Breast epithelium (tissue), 4 donors: Measurements from ENCODE around the gene RUBCN. TPM values are rescaled to one million over a fixed set of nuclear protein-coding genes. Genes with fewer than 3 reads are reported as not detected.

ENCODE experiments used
- DNase-seq, 2 donors: peaks; one replicate each; pipeline ENCODE4 v3.0.0-alpha.2; 2019; ENCODE audit warnings: low spot score in 2 of 2
- H3K27ac ChIP-seq, 2 donors: fragments of 200-600 bp; sonication (generic) in 1 of 2; one replicate each; pipeline ENCODE4 v1.5.1; 2016 to 2019; ENCODE audit warnings: mild to moderate bottlenecking in 1 of 2
- H3K27me3 ChIP-seq, 2 donors: fragments of 200-600 bp; sonication (generic) in 1 of 2; one replicate each; pipeline versions ENCODE4 v1.5.1 to v1.6.0; 2017 to 2019; ENCODE audit warnings: control low read depth in 1 of 2, mild to moderate bottlenecking in 1 of 2
- H3K36me3 ChIP-seq: fragments of 200-600 bp; one replicate; pipeline ENCODE4 v1.5.1; 2019
- H3K4me1 ChIP-seq, 2 donors: fragments of 200-600 bp; sonication (generic); one replicate each; pipeline ENCODE4 v1.5.1; 2016 to 2019; ENCODE audit warnings: control low read depth in 1 of 2
- H3K4me3 ChIP-seq, 3 donors: fragments of 200-600 bp; sonication (generic); 1 replicate in 2 of 3; 2 replicates in 1 of 3; pipeline ENCODE4 v1.5.1; 2016 to 2019; ENCODE audit warnings: mild to moderate bottlenecking in 3 of 3, moderate library complexity in 2 of 3
- H3K9me3 ChIP-seq, 2 donors: fragments of 200-600 bp; sonication (generic) in 1 of 2; one replicate each; pipeline ENCODE4 v1.5.1; 2016 to 2019; ENCODE audit warnings: control low read depth in 1 of 2
- CTCF ChIP-seq, 3 donors: fragments of 450-650 bp; IDR thresholded peaks; one replicate each; pipeline ENCODE4 v1.5.1; 2016 to 2017; ENCODE audit warnings: antibody characterized with exemption in 3 of 3, mild to moderate bottlenecking in 3 of 3, moderate library complexity in 3 of 3
- POLR2A ChIP-seq: fragments of 450-650 bp; IDR thresholded peaks from one replicate; pipeline ENCODE4 v1.6.1; 2016; ENCODE audit warnings: antibody characterized with exemption, mild to moderate bottlenecking, moderate library complexity
- POLR2AphosphoS5 ChIP-seq, 3 donors: sonication (generic); formaldehyde crosslinking; IDR thresholded peaks; one replicate each; pipeline ENCODE4 v1.6.1; 2017; ENCODE audit warnings: antibody characterized with exemption in 3 of 3
- intact Hi-C: fragments of 100-400 bp; cut with DNase I; formaldehyde crosslinking; loops from one replicate; pipeline ENCODE4 v1.15.1; 2023; ENCODE audit warnings: low total_unique reads
- total RNA-seq, 3 donors: library from RNA; depleted of rRNA; stranded (reverse); fragments of >200 nt; gene quantifications; one replicate each; pipeline ENCODE4 v1.1.0, GENCODE V29; 2016

Gene RUBCN
- total RNA-seq, 3 donors from 2014 or later = 26.3 to 36.4 (median 35.7) TPM

- Histone ChIP-seq H3K36me3 (no peaks in the 10 kb centered on the region), H3K27me3 (no peaks in the 10 kb centered on the region), H3K4me1 (no peaks in the 10 kb centered on the region), H3K9me3 (no peaks in the 10 kb centered on the region), H3K27ac (no peak overlapping the region), H3K4me3 (no peak overlapping the region)
- intact Hi-C loops = no loop called here
- TF ChIP-seq POLR2AphosphoS5 (IDR thresholded peaks at IDR 0.05) = no peak
- no peak for TF ChIP-seq CTCF (IDR thresholded peaks at IDR 0.05)
- TF ChIP-seq POLR2A = no peak
- no peak for DNase-seq
Measured at GRCh38 chr3:197687570-197687969, 49.1 kb downstream of the RUBCN start.

GRCh38 chr3:197686899-197687298 is 49.8 kb downstream of the RUBCN start:
- H3K4me1 ChIP-seq = no peaks in the 10 kb centered on the region
- DNase-seq = no peak
- no peaks in the 10 kb centered on the region for H3K27me3 ChIP-seq
- H3K9me3 ChIP-seq = no peaks in the 10 kb centered on the region
- H3K4me3 ChIP-seq = no peak overlapping the region
- no peaks in the 10 kb centered on the region for H3K36me3 ChIP-seq
- TF ChIP-seq POLR2AphosphoS5 (IDR thresholded peaks at IDR 0.05) = no peak
- TF ChIP-seq CTCF (IDR thresholded peaks at IDR 0.05) = no peak
- intact Hi-C loops = no loop called here
- no peak overlapping the region for H3K27ac ChIP-seq

- H3K9me3 ChIP-seq = no peaks in the 10 kb centered on the region
- no peaks in the 10 kb centered on the region for H3K4me1 ChIP-seq
- no peak for DNase-seq
- H3K27me3 ChIP-seq = no peaks in the 10 kb centered on the region
- no peak overlapping the region for H3K27ac ChIP-seq
- no peak overlapping the region for H3K4me3 ChIP-seq
- TF ChIP-seq POLR2AphosphoS5 (IDR thresholded peaks at IDR 0.05) = no peak
- intact Hi-C loops = no loop called here
- H3K36me3 ChIP-seq = no peaks in the 10 kb centered on the region
Measured at GRCh38 chr3:197685546-197685945, 51.2 kb downstream of the RUBCN start.

- Histone ChIP-seq H3K4me3 (no peak overlapping the region), H3K27me3 (no peaks in the 10 kb centered on the region), H3K4me1 (no peaks in the 10 kb centered on the region), H3K27ac (no peak overlapping the region), H3K36me3 (no peaks in the 10 kb centered on the region), H3K9me3 (no peaks in the 10 kb centered on the region)
- intact Hi-C loops = no loop called here
- TF ChIP-seq POLR2AphosphoS5 (IDR thresholded peaks at IDR 0.05) (no peak), CTCF (IDR thresholded peaks at IDR 0.05) (no peak), POLR2A (no peak)
- DNase-seq = no peak
Measured at GRCh38 chr3:197683191-197683590, 53.5 kb downstream of the RUBCN start.

GRCh38 chr3:197682713-197683112 is 54.0 kb downstream of the RUBCN start:
- Histone ChIP-seq H3K4me1 (no peaks in the 10 kb centered on the region), H3K27me3 (no peaks in the 10 kb centered on the region), H3K9me3 (no peaks in the 10 kb centered on the region), H3K27ac (no peak overlapping the region), H3K4me3 (no peak overlapping the region), H3K36me3 (no peaks in the 10 kb centered on the region)
- TF ChIP-seq CTCF (IDR thresholded peaks at IDR 0.05) (no peak), POLR2A (no peak), POLR2AphosphoS5 (IDR thresholded peaks at IDR 0.05) (no peak)
- intact Hi-C loops = no loop called here
- no peak for DNase-seq

GRCh38 chr3:197680955-197681521 is 55.7 kb downstream of the RUBCN start:
- Histone ChIP-seq H3K27me3 (no peaks in the 10 kb centered on the region), H3K4me3 (no peak overlapping the region), H3K36me3 (no peaks in the 10 kb centered on the region), H3K9me3 (no peaks in the 10 kb centered on the region), H3K27ac (no peak overlapping the region), H3K4me1 (no peaks in the 10 kb centered on the region)
- TF ChIP-seq CTCF (IDR thresholded peaks at IDR 0.05) = no peak
- TF ChIP-seq POLR2A = no peak
- no peak for TF ChIP-seq POLR2AphosphoS5 (IDR thresholded peaks at IDR 0.05)
- DNase-seq = no peak
- intact Hi-C loops = no loop called here
